Activated CD4-positive, alpha-beta T cell treated with anti-CD3 and anti-CD28 coated beads, Interleukin-2, amount 50 U/mL, for 4 hours (primary cell): ENCODE measurements around the gene S100A2.

Source experiments
- DNase-seq, 2 experiments: peaks; one replicate each; pipeline ENCODE4 v3.0.0-alpha.2; 2020

S100A2 gene

GRCh38 chr1:153543736-153544135 lies 21.9 kb downstream of the S100A2 start:
- DNase-seq, result no peak

GRCh38 chr1:153542956-153543711 lies 22.5 kb downstream of the S100A2 start:
- DNase-seq, result no peak

GRCh38 chr1:153541641-153542590 lies 23.7 kb downstream of the S100A2 start:
- no peak for DNase-seq

GRCh38 chr1:153540394-153541361 lies 25.0 kb downstream of the S100A2 start, which contains the start of gene S100A5:
Gene S100A5, minus strand, starts transcription at chr1:153540934. Its CDS starts 743 bp downstream, at chr1:153540191.
- DNase-seq, result peak; percentile 49 to 57

GRCh38 chr1:153539395-153540093 lies 26.1 kb downstream of the S100A2 start:
- DNase-seq, result no peak

- no peak for DNase-seq
Observed at GRCh38 chr1:153538315-153538821, 27.3 kb downstream of the S100A2 start.

- DNase-seq, result no peak
Observed at GRCh38 chr1:153537376-153537730, 28.3 kb downstream of the S100A2 start.

- no peak for DNase-seq
Observed at GRCh38 chr1:153536671-153537375, 28.8 kb downstream of the S100A2 start.

- DNase-seq, result peak; percentile 65 to 67
Observed at GRCh38 chr1:153536012-153536670, 29.5 kb downstream of the S100A2 start.

- no peak for DNase-seq
Observed at GRCh38 chr1:153535242-153536011, 30.2 kb downstream of the S100A2 start, which contains the start of gene S100A6. Gene S100A6, minus strand, starts transcription at chr1:153535991. Its CDS starts 652 bp downstream, at chr1:153535339.

GRCh38 chr1:153534925-153535241 lies 30.8 kb downstream of the S100A2 start:
- no peak for DNase-seq

GRCh38 chr1:153534226-153534924 lies 31.3 kb downstream of the S100A2 start:
- no peak for DNase-seq

- DNase-seq, result no peak
Observed at GRCh38 chr1:153533689-153534201, 31.9 kb downstream of the S100A2 start.

GRCh38 chr1:153532769-153533599 lies 32.7 kb downstream of the S100A2 start:
- peak; percentile 72 for DNase-seq

- DNase-seq, result peak; percentile 25 to 26
Observed at GRCh38 chr1:153532181-153532580, 33.5 kb downstream of the S100A2 start.

- DNase-seq, result no peak
Observed at GRCh38 chr1:153531638-153532037, 34.0 kb downstream of the S100A2 start.

GRCh38 chr1:153527683-153528040 lies 38.0 kb downstream of the S100A2 start:
- DNase-seq, result no peak
